Prostate gland (tissue), 2 donors: ENCODE results near the gene XIRP1.

Experiments used
- CTCF ChIP-seq, 4 experiments: fragments of 200-600 bp in 2 of 4; fragments of 450-650 bp in 2 of 4; sonication (generic) in 2 of 4; IDR thresholded peaks; 1 replicate in 3 of 4; 2 replicates in 1 of 4; pipeline ENCODE4 v1.5.1; 2016 to 2019; ENCODE audit warnings: antibody characterized with exemption in 4 of 4, mild to moderate bottlenecking in 2 of 4, moderate library complexity in 2 of 4
- POLR2AphosphoS5 ChIP-seq: sonication (generic); formaldehyde crosslinking; IDR thresholded peaks from one replicate; pipeline ENCODE4 v1.6.1; 2017; ENCODE audit warnings: antibody characterized with exemption

GRCh38 chr3:39222462-39222861, 30.1 kb upstream of the XIRP1 start:
- no peak for TF ChIP-seq CTCF (IDR thresholded peaks at IDR 0.05)
- no peak for TF ChIP-seq POLR2AphosphoS5
